ENCODE data around the gene IPMK.

IPMK gene

DNA sequence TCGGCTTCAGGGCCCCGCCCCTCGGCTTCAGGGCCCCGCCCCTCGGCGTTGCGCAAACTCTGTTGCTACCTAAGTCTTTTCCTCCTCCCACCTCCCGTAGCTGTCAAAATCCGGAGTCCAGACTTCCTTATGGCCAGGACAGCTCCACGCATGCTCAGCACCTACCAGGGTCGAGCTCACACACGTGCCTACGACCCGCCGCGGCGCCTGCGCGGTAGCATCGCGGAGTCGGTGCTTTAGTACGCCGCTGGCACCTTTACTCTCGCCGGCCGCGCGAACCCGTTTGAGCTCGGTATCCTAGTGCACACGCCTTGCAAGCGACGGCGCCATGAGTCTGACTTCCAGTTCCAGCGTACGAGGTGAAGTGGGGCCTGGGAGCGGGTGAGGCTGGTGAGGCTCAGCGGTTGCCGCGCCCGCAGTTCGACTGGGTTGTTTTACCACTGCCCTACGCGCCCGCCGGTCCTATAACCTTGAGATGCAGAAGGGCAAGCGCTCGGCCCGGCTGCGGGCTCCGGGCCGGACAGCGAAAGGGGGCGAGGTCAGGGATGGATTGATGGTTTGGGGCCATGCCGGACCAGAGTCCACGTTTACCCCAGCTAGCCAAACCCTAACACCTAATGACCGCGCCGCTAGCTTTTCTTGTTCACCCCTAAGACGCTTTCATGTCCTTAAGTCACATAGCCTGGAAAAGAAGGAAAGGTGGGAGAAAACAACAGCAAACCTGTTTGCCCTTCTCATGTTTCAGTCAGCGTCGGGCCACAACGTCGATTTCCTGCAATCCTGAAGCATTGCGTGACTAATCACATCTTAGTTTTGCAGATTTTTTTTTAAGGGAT is 1.5 kb upstream of the IPMK start, which contains the start of gene CISD1:
Gene CISD1 (plus strand): TSS at position 217 of the 836 bp plus-strand sequence. CDS start 112 bp downstream, at position 329.
- H3K36me3 ChIP-seq (ENCODE audit: control insufficient read depth, insufficient read depth, low read length): no peaks in the 10 kb centered on the region
- peaks cover 8% of the 10 kb centered on the region for H3K27me3 ChIP-seq (ENCODE audit: control insufficient read depth, insufficient read depth, low read length, poor library complexity, severe bottlenecking)
- H3K9me3 ChIP-seq (ENCODE audit: control insufficient read depth, low read length): no peaks in the 10 kb centered on the region
- H3K4me1 ChIP-seq (ENCODE audit: control insufficient read depth, insufficient read depth, low read length): peaks cover 10% of the 10 kb centered on the region
- peak within 1 kb of the TSS; percentile 86 for H3K27ac ChIP-seq (ENCODE audit: insufficient read depth, low read depth, low read length, poor library complexity, severe bottlenecking)
- H3K4me3 ChIP-seq (ENCODE audit: insufficient read depth, low read depth, low read length): peak within 1 kb of the TSS; percentile 82
- WGBS, 2 experiments: 0% methylated on average over 66 of the region's 66 CpGs

DNA sequence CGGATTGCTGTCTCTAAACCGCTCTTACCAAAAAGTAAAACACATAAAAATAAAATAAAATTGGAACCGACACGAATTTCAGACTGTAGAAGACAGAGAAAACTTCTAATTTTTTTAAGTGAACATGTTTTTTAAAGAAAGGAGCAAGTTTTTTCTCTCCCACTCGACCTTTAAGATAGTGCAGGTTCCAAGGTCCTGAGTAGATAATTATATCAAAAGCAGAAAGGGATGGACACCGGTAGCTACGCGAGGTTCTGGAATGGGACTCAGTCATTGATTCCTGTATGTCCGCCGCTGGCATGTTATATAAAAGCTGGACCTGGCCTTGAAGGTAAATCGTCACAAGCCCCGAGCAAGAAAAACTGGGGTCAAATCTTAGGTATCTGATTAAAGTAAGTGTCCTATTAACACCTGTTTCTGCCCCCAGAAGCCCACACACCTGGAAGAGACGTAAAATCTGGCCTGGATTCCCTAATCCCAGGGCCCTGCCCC is 806 bp upstream of the IPMK start:
- no peaks in the 10 kb centered on the region for H3K36me3 ChIP-seq (ENCODE audit: control insufficient read depth, insufficient read depth, low read length)
- peak overlapping the region; percentile 86 for H3K27ac ChIP-seq (ENCODE audit: insufficient read depth, low read depth, low read length, poor library complexity, severe bottlenecking)
- H3K9me3 ChIP-seq (ENCODE audit: control insufficient read depth, low read length): no peaks in the 10 kb centered on the region
- 0% methylated on average over 11 to 13 of the region's 13 CpGs for WGBS, 2 experiments
- peaks cover 10% of the 10 kb centered on the region for H3K4me1 ChIP-seq (ENCODE audit: control insufficient read depth, insufficient read depth, low read length)
- H3K27me3 ChIP-seq (ENCODE audit: control insufficient read depth, insufficient read depth, low read length, poor library complexity, severe bottlenecking): peaks cover 8% of the 10 kb centered on the region
- H3K4me3 ChIP-seq (ENCODE audit: insufficient read depth, low read depth, low read length): peak overlapping the region; percentile 82

DNA sequence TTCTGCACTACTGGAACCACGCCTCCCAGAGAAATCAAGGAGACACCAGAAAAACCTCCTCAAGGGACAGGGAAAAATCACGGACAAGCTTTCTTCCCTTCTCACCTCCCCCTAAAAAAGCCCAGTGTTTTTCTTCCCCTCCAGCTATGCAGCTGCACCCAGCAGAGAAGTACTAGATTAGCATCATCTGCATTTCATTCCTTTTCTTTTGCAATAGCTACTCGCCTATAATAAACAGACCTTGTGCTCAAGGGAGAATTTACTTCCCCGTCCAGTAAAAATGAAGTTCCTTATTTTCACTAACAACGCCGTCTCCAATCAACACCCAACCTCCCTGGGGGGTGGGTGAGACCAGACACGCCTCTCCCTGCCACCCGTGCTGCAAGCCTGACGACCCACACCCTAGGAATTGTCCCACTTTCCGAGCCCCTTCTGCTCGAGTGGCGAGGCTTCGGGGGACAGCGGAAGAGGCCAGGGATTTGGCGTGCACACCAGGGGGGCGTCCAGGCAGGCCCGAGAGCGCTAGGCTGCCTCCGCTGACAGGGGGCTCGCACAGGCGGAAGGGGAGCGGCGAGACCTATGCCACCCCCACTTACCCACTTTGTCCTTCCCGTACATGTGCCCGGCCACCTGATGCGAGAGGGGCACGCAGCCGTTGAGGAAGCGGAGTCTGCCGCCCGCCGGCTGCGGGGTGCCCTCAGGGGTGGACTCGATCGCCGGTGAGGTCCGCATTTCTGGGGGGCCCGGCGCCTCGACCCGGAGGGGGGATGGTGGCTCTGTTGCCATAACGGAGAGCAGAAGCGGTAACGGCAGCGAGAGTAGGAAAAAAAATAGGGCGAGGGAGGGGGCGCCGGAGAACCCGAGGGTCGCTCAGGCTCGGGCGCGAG is 625 bp downstream of the IPMK start:
- H3K4me3 ChIP-seq (ENCODE audit: insufficient read depth, low read depth, low read length): peak overlapping the region; percentile 82
- H3K36me3 ChIP-seq (ENCODE audit: control insufficient read depth, insufficient read depth, low read length): no peaks in the 10 kb centered on the region
- H3K4me1 ChIP-seq (ENCODE audit: control insufficient read depth, insufficient read depth, low read length): peaks cover 10% of the 10 kb centered on the region
- no peaks in the 10 kb centered on the region for H3K9me3 ChIP-seq (ENCODE audit: control insufficient read depth, low read length)
- peaks cover 8% of the 10 kb centered on the region for H3K27me3 ChIP-seq (ENCODE audit: control insufficient read depth, insufficient read depth, low read length, poor library complexity, severe bottlenecking)
- WGBS, 2 experiments: 1% methylated on average over 53 of the region's 53 CpGs
- peak overlapping the region; percentile 5 for H3K27ac ChIP-seq (ENCODE audit: insufficient read depth, low read depth, low read length, poor library complexity, severe bottlenecking)

DNA sequence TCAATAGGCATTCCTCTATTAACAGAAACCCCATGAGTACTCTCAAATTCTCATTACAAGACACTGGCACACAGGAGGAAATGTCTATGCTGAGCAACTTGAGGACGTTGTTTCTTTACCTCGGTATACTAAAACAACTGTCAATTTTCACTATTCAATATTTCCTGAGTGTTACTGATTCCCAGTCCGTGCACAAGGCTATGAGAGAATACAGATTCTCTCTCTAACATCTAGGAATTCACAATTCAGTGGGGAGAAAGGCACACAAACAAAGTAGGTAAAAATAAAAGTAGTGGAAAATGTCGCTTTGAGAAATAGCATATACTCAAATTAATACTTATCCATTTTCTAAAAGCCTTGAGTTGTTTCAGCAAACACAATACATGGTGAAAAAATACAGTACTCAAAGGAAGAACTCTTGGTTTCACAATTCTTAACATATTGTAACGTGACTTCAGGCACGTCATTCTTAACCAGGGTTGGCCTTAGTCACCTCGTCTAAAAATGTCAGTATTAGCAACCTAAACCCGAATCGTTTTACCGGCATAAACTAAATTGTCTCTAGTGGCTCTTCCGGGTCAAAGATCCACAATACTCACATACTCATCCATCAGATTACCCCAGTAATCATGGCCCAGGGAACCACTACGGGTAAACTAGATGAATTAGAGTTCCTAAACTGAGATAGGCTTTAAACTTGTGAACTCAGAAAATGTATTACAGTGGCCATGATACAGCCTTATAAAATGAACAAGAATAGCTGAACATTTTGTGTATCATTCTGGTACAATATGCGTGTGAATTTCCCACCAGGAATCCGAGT is 1.5 kb downstream of the IPMK start:
- H3K27ac ChIP-seq (ENCODE audit: insufficient read depth, low read depth, low read length, poor library complexity, severe bottlenecking): no peak overlapping the region
- no peaks in the 10 kb centered on the region for H3K36me3 ChIP-seq (ENCODE audit: control insufficient read depth, insufficient read depth, low read length)
- H3K4me3 ChIP-seq (ENCODE audit: insufficient read depth, low read depth, low read length): peak overlapping the region; percentile 82
- peaks cover 8% of the 10 kb centered on the region for H3K27me3 ChIP-seq (ENCODE audit: control insufficient read depth, insufficient read depth, low read length, poor library complexity, severe bottlenecking)
- 15 to 17% methylated on average over 13 to 14 of the region's 14 CpGs for WGBS, 2 experiments
- no peaks in the 10 kb centered on the region for H3K9me3 ChIP-seq (ENCODE audit: control insufficient read depth, low read length)
- peaks cover 10% of the 10 kb centered on the region for H3K4me1 ChIP-seq (ENCODE audit: control insufficient read depth, insufficient read depth, low read length)

DNA sequence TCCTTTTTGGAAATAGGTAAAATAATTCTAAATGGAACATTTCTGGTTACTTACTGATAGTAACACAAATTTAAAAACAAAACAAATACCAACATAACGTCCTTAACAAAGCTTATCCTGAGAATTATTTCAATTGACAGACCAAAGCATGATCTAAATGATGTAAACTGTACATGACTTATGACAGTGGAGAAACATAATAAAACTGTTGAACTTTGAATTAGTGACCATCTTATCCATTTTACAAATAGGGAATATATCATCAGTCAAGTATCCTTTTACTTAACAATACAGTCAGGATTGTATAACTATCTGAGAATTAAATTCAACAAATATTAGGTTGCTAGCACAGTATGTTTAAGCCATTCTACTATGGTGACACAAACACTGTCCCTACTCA is 2.4 kb downstream of the IPMK start:
- no peak overlapping the region for H3K27ac ChIP-seq (ENCODE audit: insufficient read depth, low read depth, low read length, poor library complexity, severe bottlenecking)
- no peak overlapping the region for H3K4me3 ChIP-seq (ENCODE audit: insufficient read depth, low read depth, low read length)

DNA sequence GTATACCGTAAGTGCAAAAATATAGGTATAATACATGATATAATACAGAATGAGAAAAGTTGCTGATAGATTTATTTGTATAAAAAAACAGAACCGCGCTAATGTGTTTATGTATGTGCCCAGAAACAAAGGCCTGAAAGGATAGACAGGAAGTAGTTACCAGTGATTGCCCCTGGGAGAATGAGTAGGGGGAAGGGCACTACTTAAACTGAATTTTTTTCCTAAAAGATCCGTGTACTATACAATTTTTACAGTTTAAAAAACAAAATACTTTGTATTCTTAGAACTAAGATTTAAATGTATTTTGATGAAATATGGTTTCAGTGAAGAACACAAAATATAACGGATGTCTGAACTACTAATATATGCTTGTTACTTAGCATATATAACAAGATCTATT is 2.9 kb downstream of the IPMK start:
- Histone ChIP-seq H3K27me3 (ENCODE audit: control insufficient read depth, insufficient read depth, low read length, poor library complexity, severe bottlenecking) (peaks cover 8% of the 10 kb centered on the region), H3K36me3 (ENCODE audit: control insufficient read depth, insufficient read depth, low read length) (no peaks in the 10 kb centered on the region), H3K27ac (ENCODE audit: insufficient read depth, low read depth, low read length, poor library complexity, severe bottlenecking) (no peak overlapping the region), H3K4me1 (ENCODE audit: control insufficient read depth, insufficient read depth, low read length) (peaks cover 6% of the 10 kb centered on the region), H3K9me3 (ENCODE audit: control insufficient read depth, low read length) (no peaks in the 10 kb centered on the region), H3K4me3 (ENCODE audit: insufficient read depth, low read depth, low read length) (no peak overlapping the region)
- 30 to 48% methylated on average over 2 to 3 of the region's 5 CpGs for WGBS, 2 experiments

More for the DNA sequence above, 2.4 kb downstream of the IPMK start:
- Histone ChIP-seq H3K27me3 (ENCODE audit: control insufficient read depth, insufficient read depth, low read length, poor library complexity, severe bottlenecking) (peaks cover 8% of the 10 kb centered on the region), H3K36me3 (ENCODE audit: control insufficient read depth, insufficient read depth, low read length) (no peaks in the 10 kb centered on the region), H3K4me1 (ENCODE audit: control insufficient read depth, insufficient read depth, low read length) (peaks cover 9% of the 10 kb centered on the region), H3K9me3 (ENCODE audit: control insufficient read depth, low read length) (no peaks in the 10 kb centered on the region)
- WGBS, 2 experiments: 50 to 63% methylated on average over 1 of the region's 1 CpG

DNA sequence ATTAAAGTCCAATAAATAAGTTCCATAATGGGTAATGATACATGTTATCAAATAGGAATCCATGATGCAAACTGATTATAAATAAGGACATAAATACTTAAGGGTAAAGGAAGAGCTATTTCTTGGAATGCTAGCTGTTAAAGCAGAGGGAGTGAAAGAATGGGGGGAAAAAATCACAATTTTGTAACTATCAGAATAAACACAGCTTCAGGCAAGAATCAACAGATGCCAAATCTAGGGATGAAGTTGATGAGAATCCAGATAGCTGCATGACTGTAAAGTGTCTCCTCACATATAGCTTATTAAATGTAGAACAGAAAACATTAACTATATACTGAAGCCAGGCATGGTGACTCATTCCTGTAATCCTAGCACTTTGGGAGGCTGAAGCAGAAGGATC is 4.9 kb downstream of the IPMK start:
- H3K36me3 ChIP-seq (ENCODE audit: control insufficient read depth, insufficient read depth, low read length): no peaks in the 10 kb centered on the region
- H3K4me1 ChIP-seq (ENCODE audit: control insufficient read depth, insufficient read depth, low read length): peaks cover 6% of the 10 kb centered on the region
- no peaks in the 10 kb centered on the region for H3K9me3 ChIP-seq (ENCODE audit: control insufficient read depth, low read length)
- H3K4me3 ChIP-seq (ENCODE audit: insufficient read depth, low read depth, low read length): no peak overlapping the region
- peaks cover 8% of the 10 kb centered on the region for H3K27me3 ChIP-seq (ENCODE audit: control insufficient read depth, insufficient read depth, low read length, poor library complexity, severe bottlenecking)
- H3K27ac ChIP-seq (ENCODE audit: insufficient read depth, low read depth, low read length, poor library complexity, severe bottlenecking): no peak overlapping the region

DNA sequence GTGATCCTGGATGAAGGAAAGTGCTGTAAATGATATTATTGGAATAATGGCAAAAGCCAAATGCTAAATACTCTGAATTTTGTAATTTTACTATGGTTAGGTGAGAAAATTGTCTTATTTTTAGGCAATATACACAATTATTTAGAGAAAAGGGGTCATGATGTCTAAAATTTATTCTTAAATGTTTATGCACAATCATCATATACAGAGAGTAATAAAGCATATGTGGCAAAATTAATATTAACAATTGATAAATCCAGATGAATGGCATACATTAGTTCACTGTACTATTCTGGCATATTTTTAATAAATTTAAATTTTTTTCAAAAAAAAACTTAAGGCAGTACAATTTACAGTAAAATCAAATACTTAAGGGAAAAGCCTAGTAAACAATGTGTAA is 7.4 kb downstream of the IPMK start:
- Histone ChIP-seq H3K4me3 (ENCODE audit: insufficient read depth, low read depth, low read length) (no peak overlapping the region), H3K27ac (ENCODE audit: insufficient read depth, low read depth, low read length, poor library complexity, severe bottlenecking) (no peak overlapping the region), H3K27me3 (ENCODE audit: control insufficient read depth, insufficient read depth, low read length, poor library complexity, severe bottlenecking) (no peaks in the 10 kb centered on the region), H3K36me3 (ENCODE audit: control insufficient read depth, insufficient read depth, low read length) (peaks cover 4% of the 10 kb centered on the region), H3K9me3 (ENCODE audit: control insufficient read depth, low read length) (peaks cover 2% of the 10 kb centered on the region), H3K4me1 (ENCODE audit: control insufficient read depth, insufficient read depth, low read length) (no peaks in the 10 kb centered on the region)

DNA sequence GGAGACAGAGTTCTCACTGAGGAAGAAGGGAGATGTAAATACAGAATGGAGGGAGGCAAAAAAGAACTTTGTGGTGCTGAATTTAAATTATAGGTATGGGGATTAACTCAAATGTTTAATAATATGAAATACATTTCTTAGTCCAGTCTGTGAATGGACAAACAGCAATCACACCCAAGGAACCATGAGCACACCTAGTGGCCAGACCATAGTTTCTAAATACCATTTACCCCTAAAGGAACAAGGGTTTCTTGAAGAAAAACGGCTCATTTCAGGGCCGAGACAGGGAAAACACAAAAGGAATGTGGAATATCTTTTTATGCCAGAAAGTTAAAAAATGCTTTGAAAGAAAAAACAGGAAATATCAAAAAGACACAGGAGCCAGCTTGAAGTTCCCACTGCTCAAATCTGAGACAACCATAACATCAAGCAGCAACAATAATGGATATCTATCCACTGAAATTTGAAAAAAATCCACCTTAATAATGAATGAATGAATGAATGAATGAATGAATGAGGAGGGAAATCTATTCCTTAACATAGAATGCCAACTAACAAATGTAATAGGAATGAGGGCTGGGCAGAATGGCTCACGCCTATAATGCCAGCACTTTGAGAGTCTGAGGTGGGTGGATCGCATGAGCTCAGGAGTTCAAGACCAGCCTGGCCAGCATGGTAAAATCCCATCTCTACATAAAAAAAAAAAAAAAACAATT is 8.6 kb downstream of the IPMK start:
- peaks cover 2% of the 10 kb centered on the region for H3K9me3 ChIP-seq (ENCODE audit: control insufficient read depth, low read length)
- H3K27ac ChIP-seq (ENCODE audit: insufficient read depth, low read depth, low read length, poor library complexity, severe bottlenecking): no peak overlapping the region
- H3K36me3 ChIP-seq (ENCODE audit: control insufficient read depth, insufficient read depth, low read length): peaks cover 4% of the 10 kb centered on the region
- 90 to 98% methylated on average over 4 of the region's 4 CpGs for WGBS, 2 experiments
- no peak overlapping the region for H3K4me3 ChIP-seq (ENCODE audit: insufficient read depth, low read depth, low read length)
- H3K4me1 ChIP-seq (ENCODE audit: control insufficient read depth, insufficient read depth, low read length): no peaks in the 10 kb centered on the region
- no peaks in the 10 kb centered on the region for H3K27me3 ChIP-seq (ENCODE audit: control insufficient read depth, insufficient read depth, low read length, poor library complexity, severe bottlenecking)
